ENCODE results near the gene SPSB1. TPM values are rescaled to one million over a fixed set of nuclear protein-coding genes. Genes with fewer than 3 reads are reported as not detected.

Gene SPSB1
- polyA plus RNA-seq, 1 donor (not counting 4 experiments of a cell fraction or from before 2014, with no cell fraction given): 19.8 TPM

GRCh38 chr1:9394010-9394409, 101.3 kb downstream of the SPSB1 start:
- H3K4me3 ChIP-seq (ENCODE audit: control insufficient read depth in 2 of 3, extremely low read depth in 1 of 3, insufficient read depth in 2 of 3, low read depth in 1 of 3, low read length in 3 of 3): no peak overlapping the region
- TF ChIP-seq CTCF (optimal IDR thresholded peaks at IDR 0.05 in 1 of 3, IDR thresholded peaks at IDR 0.05 in 1 of 3, conservative IDR thresholded peaks at IDR 0.05 in 1 of 3; ENCODE audit: extremely low read depth in 1 of 3, insufficient read depth in 2 of 3, low read length in 3 of 3) (no peak), EZH2 (IDR thresholded peaks at IDR 0.05; ENCODE audit: low read length) (no peak)

GRCh38 chr1:9395018-9395417, 102.3 kb downstream of the SPSB1 start:
- Histone ChIP-seq H3K9ac (ENCODE audit: control insufficient read depth, extremely low read depth, insufficient read depth, low read length) (no peak overlapping the region), H3K4me2 (ENCODE audit: control insufficient read depth, extremely low read depth, insufficient read depth, low read depth, low read length) (no peak overlapping the region), H3K27ac (ENCODE audit: control insufficient read depth, insufficient read depth, low read length) (no peak overlapping the region), H4K20me1 (ENCODE audit: control insufficient read depth, extremely low read depth, insufficient read depth, low read length) (no peaks in the 10 kb centered on the region), H3K79me2 (ENCODE audit: control insufficient read depth, insufficient read depth, low read length) (no peaks in the 10 kb centered on the region), H3K9me1 (ENCODE audit: control insufficient read depth, extremely low read depth, insufficient read depth, low read length) (no peaks in the 10 kb centered on the region), H2AFZ (ENCODE audit: control insufficient read depth, low read length) (no peak overlapping the region), H3K9me3 (ENCODE audit: control insufficient read depth, low read depth, low read length) (no peaks in the 10 kb centered on the region), H3K36me3 (ENCODE audit: control insufficient read depth in 2 of 2, extremely low read depth in 1 of 2, insufficient read depth in 2 of 2, low read length in 2 of 2) (no peaks in the 10 kb centered on the region), H3K4me1 (ENCODE audit: control insufficient read depth, extremely low read depth, insufficient read depth, low read length) (peaks cover 5% of the 10 kb centered on the region), H3K4me3 (ENCODE audit: control insufficient read depth in 2 of 3, extremely low read depth in 1 of 3, insufficient read depth in 2 of 3, low read depth in 1 of 3, low read length in 3 of 3) (no peak overlapping the region), H3K27me3 (ENCODE audit: control insufficient read depth, extremely low read depth, insufficient read depth, low read length) (peaks cover 3% of the 10 kb centered on the region)
- TF ChIP-seq CTCF (optimal IDR thresholded peaks at IDR 0.05 in 1 of 3, IDR thresholded peaks at IDR 0.05 in 1 of 3, conservative IDR thresholded peaks at IDR 0.05 in 1 of 3; ENCODE audit: extremely low read depth in 1 of 3, insufficient read depth in 2 of 3, low read length in 3 of 3): no peak
- no peak for TF ChIP-seq EZH2 (IDR thresholded peaks at IDR 0.05; ENCODE audit: low read length)
- dilution Hi-C loops (cut with MboI; ENCODE audit: extremely low pct_ligation_motif_present, low sequenced_read_pairs): no loop called here
- DNase-seq (ENCODE audit: low read depth, low spot score) (no peak), FAIRE-seq (no peak)

More at GRCh38 chr1:9394010-9394409, 101.3 kb downstream of the SPSB1 start:
- Histone ChIP-seq H3K9ac (ENCODE audit: control insufficient read depth, extremely low read depth, insufficient read depth, low read length) (no peak overlapping the region), H3K27me3 (ENCODE audit: control insufficient read depth, extremely low read depth, insufficient read depth, low read length) (peaks cover 3% of the 10 kb centered on the region), H3K9me1 (ENCODE audit: control insufficient read depth, extremely low read depth, insufficient read depth, low read length) (no peaks in the 10 kb centered on the region), H3K9me3 (ENCODE audit: control insufficient read depth, low read depth, low read length) (no peaks in the 10 kb centered on the region), H4K20me1 (ENCODE audit: control insufficient read depth, extremely low read depth, insufficient read depth, low read length) (no peaks in the 10 kb centered on the region), H3K4me1 (ENCODE audit: control insufficient read depth, extremely low read depth, insufficient read depth, low read length) (peaks cover 5% of the 10 kb centered on the region), H3K36me3 (ENCODE audit: control insufficient read depth in 2 of 2, extremely low read depth in 1 of 2, insufficient read depth in 2 of 2, low read length in 2 of 2) (no peaks in the 10 kb centered on the region), H3K79me2 (ENCODE audit: control insufficient read depth, insufficient read depth, low read length) (no peaks in the 10 kb centered on the region), H3K4me2 (ENCODE audit: control insufficient read depth, extremely low read depth, insufficient read depth, low read depth, low read length) (no peak overlapping the region), H2AFZ (ENCODE audit: control insufficient read depth, low read length) (no peak overlapping the region), H3K27ac (ENCODE audit: control insufficient read depth, insufficient read depth, low read length) (no peak overlapping the region)
- FAIRE-seq: no peak
- DNase-seq (ENCODE audit: low read depth, low spot score): no peak
- dilution Hi-C loops (cut with MboI; ENCODE audit: extremely low pct_ligation_motif_present, low sequenced_read_pairs): no loop called here

Data from keratinocyte (primary cell).